ENCODE data around the gene IL3RA. TPM values are rescaled to one million over a fixed set of nuclear protein-coding genes. Genes with fewer than 3 reads are reported as not detected.
"Not testable (repeated sequence)": the region's sequence is repeated elsewhere in the genome, so short reads cannot be mapped to it uniquely, and the experiment has no call there.

The IL3RA gene
- total RNA-seq, 2 experiments from 2014 or later = 2.8 to 3.1 TPM

GRCh38 chrX:1403867-1404266 is 67.3 kb downstream of the IL3RA start:
- H3K27ac Mint-ChIP-seq; H3K4me1 Mint-ChIP-seq; CTCF ChIA-PET; DNase-seq; H3K27me3 Mint-ChIP-seq; H3K9me3 Mint-ChIP-seq (ENCODE audit: low read depth); H3K4me3 Mint-ChIP-seq; ATAC-seq; H3K36me3 Mint-ChIP-seq: not testable (repeated sequence)

GRCh38 chrX:1405769-1406168 is 69.2 kb downstream of the IL3RA start:
- H3K4me1 Mint-ChIP-seq; H3K36me3 Mint-ChIP-seq; ATAC-seq; DNase-seq; H3K4me3 Mint-ChIP-seq; H3K9me3 Mint-ChIP-seq (ENCODE audit: low read depth); H3K27ac Mint-ChIP-seq; H3K27me3 Mint-ChIP-seq; CTCF ChIA-PET: not testable (repeated sequence)

DNA sequence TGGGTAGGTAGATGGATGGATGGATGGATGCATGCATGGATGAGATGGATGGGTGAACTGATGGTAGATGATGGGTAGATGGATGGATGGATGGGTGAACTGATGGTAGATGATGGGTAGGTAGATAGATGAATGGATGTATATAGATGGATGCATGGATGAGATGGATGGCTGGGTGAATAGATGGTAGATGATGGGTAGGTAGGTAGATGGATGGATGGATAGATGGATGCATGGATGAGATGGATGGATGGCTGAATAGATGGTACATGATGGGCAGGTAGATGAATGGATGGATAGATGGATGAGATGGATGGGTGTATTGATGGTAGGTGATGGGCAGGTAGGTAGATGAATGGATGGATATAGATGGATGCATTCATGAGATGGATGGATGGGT is 70.5 kb downstream of the IL3RA start:
- ATAC-seq (no peak), DNase-seq (no peak)
- H3K27ac Mint-ChIP-seq = no peak overlapping the region
- H3K36me3 Mint-ChIP-seq = peaks cover 7% of the 10 kb centered on the region
- CTCF ChIA-PET = no interaction called here
- H3K4me1 Mint-ChIP-seq = no peaks in the 10 kb centered on the region
- H3K9me3 Mint-ChIP-seq (ENCODE audit: low read depth) = no peaks in the 10 kb centered on the region
- H3K4me3 Mint-ChIP-seq = no peak overlapping the region
- no peaks in the 10 kb centered on the region for H3K27me3 Mint-ChIP-seq

DNA sequence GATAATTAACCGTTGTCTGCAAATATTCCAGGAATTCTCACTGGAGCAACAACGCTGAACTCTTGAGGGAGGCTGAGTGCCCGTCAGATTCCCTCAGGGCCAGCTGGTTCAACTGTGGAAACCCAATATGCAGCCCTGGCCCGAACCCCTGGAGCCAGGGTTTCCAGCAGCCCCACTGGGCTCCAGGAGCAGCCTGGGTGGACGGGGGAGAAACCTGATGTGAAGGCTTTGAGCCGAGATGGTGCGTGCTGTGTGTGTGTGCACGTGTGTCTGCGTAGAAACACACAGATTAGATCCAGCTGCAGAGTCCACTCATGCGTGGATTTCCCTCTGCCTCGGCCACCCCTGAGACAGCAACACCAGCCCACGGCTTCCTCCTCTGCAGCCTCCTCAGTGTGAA is 74.7 kb downstream of the IL3RA start:
- ATAC-seq = no peak
- no peaks in the 10 kb centered on the region for H3K27me3 Mint-ChIP-seq
- no peaks in the 10 kb centered on the region for H3K9me3 Mint-ChIP-seq (ENCODE audit: low read depth)
- peaks cover 24% of the 10 kb centered on the region for H3K36me3 Mint-ChIP-seq
- DNase-seq = no peak
- no peak overlapping the region for H3K27ac Mint-ChIP-seq
- CTCF ChIA-PET = no interaction called here
- H3K4me3 Mint-ChIP-seq = no peak overlapping the region
- H3K4me1 Mint-ChIP-seq = no peaks in the 10 kb centered on the region

GRCh38 chrX:1412551-1413161 is 76.1 kb downstream of the IL3RA start:
- CTCF ChIA-PET = no interaction called here
- no peaks in the 10 kb centered on the region for H3K9me3 Mint-ChIP-seq (ENCODE audit: low read depth)
- DNase-seq (no peak), ATAC-seq (no peak)
- H3K27me3 Mint-ChIP-seq = no peaks in the 10 kb centered on the region
- H3K4me3 Mint-ChIP-seq = no peak overlapping the region
- peaks cover 24% of the 10 kb centered on the region for H3K36me3 Mint-ChIP-seq
- H3K4me1 Mint-ChIP-seq = no peaks in the 10 kb centered on the region
- no peak overlapping the region for H3K27ac Mint-ChIP-seq

DNA sequence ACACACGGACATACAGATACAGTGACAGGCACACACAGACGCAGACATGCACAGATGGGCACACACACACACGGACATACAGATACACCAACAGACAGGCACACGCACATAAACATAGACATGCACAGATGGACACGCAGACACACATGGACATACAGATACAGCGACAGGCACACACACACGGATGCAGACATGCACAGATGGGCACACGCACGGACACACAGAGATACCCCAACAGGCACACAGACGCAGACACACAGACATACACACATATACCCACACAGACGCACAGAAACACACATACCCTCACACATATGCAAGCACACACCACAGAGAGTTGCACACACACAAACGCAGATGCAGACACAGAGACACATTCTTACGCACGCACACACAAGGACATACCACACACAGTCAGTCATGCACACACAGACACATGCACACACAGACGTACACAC is 79.8 kb downstream of the IL3RA start:
- CTCF ChIA-PET = no interaction called here
- H3K4me1 Mint-ChIP-seq = no peaks in the 10 kb centered on the region
- no peaks in the 10 kb centered on the region for H3K9me3 Mint-ChIP-seq (ENCODE audit: low read depth)
- H3K36me3 Mint-ChIP-seq = peaks cover 40% of the 10 kb centered on the region
- no peak for DNase-seq
- H3K27me3 Mint-ChIP-seq = no peaks in the 10 kb centered on the region
- no peak overlapping the region for H3K4me3 Mint-ChIP-seq
- H3K27ac Mint-ChIP-seq = no peak overlapping the region
- no peak for ATAC-seq

GRCh38 chrX:1416965-1417760 is 80.6 kb downstream of the IL3RA start:
- H3K4me3 Mint-ChIP-seq = no peak overlapping the region
- H3K4me1 Mint-ChIP-seq = no peaks in the 10 kb centered on the region
- CTCF ChIA-PET = no interaction called here
- ATAC-seq = no peak
- no peaks in the 10 kb centered on the region for H3K27me3 Mint-ChIP-seq
- no peak for DNase-seq
- H3K27ac Mint-ChIP-seq = no peak overlapping the region
- H3K36me3 Mint-ChIP-seq = peaks cover 44% of the 10 kb centered on the region
- peaks cover 6% of the 10 kb centered on the region for H3K9me3 Mint-ChIP-seq (ENCODE audit: low read depth)

GRCh38 chrX:1417921-1418771 is 81.6 kb downstream of the IL3RA start:
- H3K27ac Mint-ChIP-seq = no peak overlapping the region
- ATAC-seq (no peak), DNase-seq (no peak)
- no peaks in the 10 kb centered on the region for H3K4me1 Mint-ChIP-seq
- H3K36me3 Mint-ChIP-seq = peaks cover 47% of the 10 kb centered on the region
- H3K27me3 Mint-ChIP-seq = no peaks in the 10 kb centered on the region
- CTCF ChIA-PET = no interaction called here
- no peak overlapping the region for H3K4me3 Mint-ChIP-seq
- H3K9me3 Mint-ChIP-seq (ENCODE audit: low read depth) = peaks cover 6% of the 10 kb centered on the region

DNA sequence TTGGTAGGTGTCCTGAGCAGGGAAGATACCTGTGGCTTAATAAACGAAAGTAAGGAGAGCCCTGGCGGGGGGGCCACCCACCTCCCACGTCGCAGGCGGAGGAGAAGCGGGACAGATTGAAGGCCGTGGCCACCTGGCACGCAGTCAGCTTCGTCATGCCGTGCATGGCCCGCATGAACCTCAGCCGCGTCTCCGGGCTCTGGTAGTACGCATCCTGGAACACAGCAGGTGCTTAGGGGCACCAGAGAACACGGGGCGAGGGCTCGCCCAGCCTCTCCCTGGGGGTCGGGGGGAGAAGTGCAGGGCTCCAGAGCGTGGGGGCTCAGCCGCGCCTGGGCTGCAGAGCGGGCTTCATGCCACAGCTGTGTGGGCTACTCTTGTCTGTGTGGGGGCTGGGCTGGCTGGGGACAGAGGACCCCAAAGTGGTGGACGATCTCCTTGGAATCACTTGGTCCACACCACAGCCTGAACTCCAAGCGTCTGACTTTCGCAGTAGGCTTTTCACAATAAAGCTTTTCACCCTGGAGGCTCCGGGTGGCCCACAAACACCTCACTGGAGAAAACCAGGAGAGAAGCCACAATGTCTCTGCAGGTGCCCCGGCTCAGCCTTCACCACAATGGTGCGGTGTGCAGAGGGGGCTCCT is 82.4 kb downstream of the IL3RA start:
- Mint-ChIP-seq H3K4me1 (no peaks in the 10 kb centered on the region), H3K36me3 (peaks cover 49% of the 10 kb centered on the region), H3K4me3 (no peak overlapping the region), H3K27ac (no peak overlapping the region), H3K27me3 (no peaks in the 10 kb centered on the region), H3K9me3 (ENCODE audit: low read depth) (peaks cover 13% of the 10 kb centered on the region)
- CTCF ChIA-PET = no interaction called here
- no peak for DNase-seq
- no peak for ATAC-seq

- no peak overlapping the region for H3K27ac Mint-ChIP-seq
Observed at GRCh38 chrX:1419545-1420355, 83.2 kb downstream of the IL3RA start.

GRCh38 chrX:1420371-1420770 is 83.8 kb downstream of the IL3RA start:
- CTCF ChIA-PET = no interaction called here
- no peaks in the 10 kb centered on the region for H3K27me3 Mint-ChIP-seq
- peaks cover 19% of the 10 kb centered on the region for H3K9me3 Mint-ChIP-seq (ENCODE audit: low read depth)
- no peak for ATAC-seq
- no peak overlapping the region for H3K27ac Mint-ChIP-seq
- no peak for DNase-seq
- no peak overlapping the region for H3K4me3 Mint-ChIP-seq
- peaks cover 57% of the 10 kb centered on the region for H3K36me3 Mint-ChIP-seq
- peaks cover 1% of the 10 kb centered on the region for H3K4me1 Mint-ChIP-seq

More at GRCh38 chrX:1419545-1420355, 83.2 kb downstream of the IL3RA start:
- ATAC-seq (no peak), DNase-seq (no peak)
- Mint-ChIP-seq H3K9me3 (ENCODE audit: low read depth) (peaks cover 16% of the 10 kb centered on the region), H3K27me3 (no peaks in the 10 kb centered on the region), H3K4me3 (no peak overlapping the region), H3K4me1 (no peaks in the 10 kb centered on the region), H3K36me3 (peaks cover 53% of the 10 kb centered on the region)
- CTCF ChIA-PET = no interaction called here

- ATAC-seq (no peak), DNase-seq (no peak)
- CTCF ChIA-PET = no interaction called here
- Mint-ChIP-seq H3K27me3 (no peaks in the 10 kb centered on the region), H3K27ac (no peak overlapping the region), H3K36me3 (peaks cover 67% of the 10 kb centered on the region), H3K9me3 (ENCODE audit: low read depth) (peaks cover 19% of the 10 kb centered on the region), H3K4me3 (no peak overlapping the region), H3K4me1 (peaks cover 1% of the 10 kb centered on the region)
Observed at GRCh38 chrX:1421433-1422134, 85.0 kb downstream of the IL3RA start.

Data from activated CD8-positive, alpha-beta memory T cell treated with anti-CD3 and anti-CD28 coated beads, Interleukin-2, amount 10 ng/mL, durations not matched to agents 7 days and 5 days (primary cell).